Measurements from ENCODE around the gene EFCAB14.

DNA sequence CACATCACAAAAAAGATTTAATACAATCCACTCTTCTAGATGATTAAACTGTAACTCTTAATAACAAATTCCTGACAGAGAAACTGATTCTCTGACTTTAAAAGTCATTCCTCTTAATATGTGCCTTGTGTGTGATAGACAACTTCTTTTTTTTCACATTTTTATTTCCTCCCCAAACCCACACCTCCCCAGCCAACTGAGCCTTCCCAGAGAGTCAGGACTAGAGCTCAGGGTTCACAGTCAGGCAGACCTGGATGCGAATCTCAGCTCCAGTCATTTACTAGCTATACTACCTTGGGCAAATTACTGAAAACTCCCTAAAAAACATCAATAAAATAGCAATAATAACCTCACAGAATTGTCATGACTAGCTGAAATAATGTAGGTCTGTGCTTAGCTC lies 64.9 kb downstream of the EFCAB14 start:
- TF ChIP-seq RAD21 (IDR thresholded peaks at IDR 0.05 in 1 of 2, conservative IDR thresholded peaks at IDR 0.05 in 1 of 2; ENCODE audit: low read depth in 2 of 2, low read length in 2 of 2) (no peak), POLR2AphosphoS5 (IDR thresholded peaks at IDR 0.05; ENCODE audit: low read depth, low read length) (no peak), JUND (IDR thresholded peaks at IDR 0.05; ENCODE audit: low read length) (no peak), POLR2A (IDR thresholded peaks at IDR 0.05; ENCODE audit: control extremely low read depth in 1 of 2, low read depth in 2 of 2, low read length in 2 of 2) (no peak), ASH2L (IDR thresholded peaks at IDR 0.05; ENCODE audit: low read length) (no peak), CEBPB (IDR thresholded peaks at IDR 0.05; ENCODE audit: low read depth, low read length) (no peak), TAF1 (IDR thresholded peaks at IDR 0.05; ENCODE audit: low read depth, low read length) (no peak), MAFK (IDR thresholded peaks at IDR 0.05; ENCODE audit: low read depth, low read length) (no peak), KDM1A (IDR thresholded peaks at IDR 0.05; ENCODE audit: borderline replicate concordance, low read length) (no peak), EGR1 (IDR thresholded peaks at IDR 0.05; ENCODE audit: borderline replicate concordance, low read depth, low read length) (no peak), CHD1 (IDR thresholded peaks at IDR 0.05; ENCODE audit: low read depth, low read length) (no peak)
- TF ChIP-seq, protein P1, sequence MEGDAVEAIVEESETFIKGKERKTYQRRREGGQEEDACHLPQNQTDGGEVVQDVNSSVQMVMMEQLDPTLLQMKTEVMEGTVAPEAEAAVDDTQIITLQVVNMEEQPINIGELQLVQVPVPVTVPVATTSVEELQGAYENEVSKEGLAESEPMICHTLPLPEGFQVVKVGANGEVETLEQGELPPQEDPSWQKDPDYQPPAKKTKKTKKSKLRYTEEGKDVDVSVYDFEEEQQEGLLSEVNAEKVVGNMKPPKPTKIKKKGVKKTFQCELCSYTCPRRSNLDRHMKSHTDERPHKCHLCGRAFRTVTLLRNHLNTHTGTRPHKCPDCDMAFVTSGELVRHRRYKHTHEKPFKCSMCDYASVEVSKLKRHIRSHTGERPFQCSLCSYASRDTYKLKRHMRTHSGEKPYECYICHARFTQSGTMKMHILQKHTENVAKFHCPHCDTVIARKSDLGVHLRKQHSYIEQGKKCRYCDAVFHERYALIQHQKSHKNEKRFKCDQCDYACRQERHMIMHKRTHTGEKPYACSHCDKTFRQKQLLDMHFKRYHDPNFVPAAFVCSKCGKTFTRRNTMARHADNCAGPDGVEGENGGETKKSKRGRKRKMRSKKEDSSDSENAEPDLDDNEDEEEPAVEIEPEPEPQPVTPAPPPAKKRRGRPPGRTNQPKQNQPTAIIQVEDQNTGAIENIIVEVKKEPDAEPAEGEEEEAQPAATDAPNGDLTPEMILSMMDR (IDR thresholded peaks at IDR 0.05; ENCODE audit: control extremely low read depth in 1 of 3, insufficient read depth in 1 of 3, low read depth in 1 of 3, low read length in 3 of 3) = no peak
